HG03342 (cell line): ENCODE results near the gene PASD1.

ENCODE experiments used
- ATAC-seq: cut with Tn5 transposase; IDR thresholded peaks from one replicate; pipeline ENCODE4 v1.9.1; 2021; ENCODE audit warnings: mild to moderate bottlenecking, moderate library complexity; ENCODE audit not compliant: unreplicated experiment

Gene PASD1

DNA sequence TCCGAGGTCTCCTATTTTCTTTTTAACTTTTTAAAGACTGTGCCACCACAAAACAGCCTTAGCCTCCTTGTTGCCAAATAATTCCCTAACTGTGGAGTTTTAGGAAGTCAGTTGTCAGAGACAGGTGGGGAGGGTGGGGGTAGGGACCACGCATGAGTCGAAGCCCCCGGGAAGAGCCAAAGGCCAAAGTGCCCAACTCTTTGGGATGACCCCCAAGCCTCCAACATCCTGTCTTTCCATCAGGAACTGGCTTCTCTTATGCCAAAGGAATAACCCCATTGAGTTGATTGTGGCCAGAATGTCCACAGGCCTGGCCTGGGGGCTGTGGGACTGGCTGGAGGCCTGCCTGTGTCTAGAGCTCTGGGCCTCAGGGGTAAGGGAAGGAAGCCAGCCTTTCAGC, 137.6 kb downstream of the PASD1 start:
- no peak for ATAC-seq

- no peak for ATAC-seq
These were observed 138.1 kb downstream of the PASD1 start for GRCh38 chrX:151701531-151701930.

GRCh38 chrX:151702026-151702714, 138.7 kb downstream of the PASD1 start:
- ATAC-seq: no peak

GRCh38 chrX:151702741-151703340, 139.4 kb downstream of the PASD1 start:
- no peak for ATAC-seq

DNA sequence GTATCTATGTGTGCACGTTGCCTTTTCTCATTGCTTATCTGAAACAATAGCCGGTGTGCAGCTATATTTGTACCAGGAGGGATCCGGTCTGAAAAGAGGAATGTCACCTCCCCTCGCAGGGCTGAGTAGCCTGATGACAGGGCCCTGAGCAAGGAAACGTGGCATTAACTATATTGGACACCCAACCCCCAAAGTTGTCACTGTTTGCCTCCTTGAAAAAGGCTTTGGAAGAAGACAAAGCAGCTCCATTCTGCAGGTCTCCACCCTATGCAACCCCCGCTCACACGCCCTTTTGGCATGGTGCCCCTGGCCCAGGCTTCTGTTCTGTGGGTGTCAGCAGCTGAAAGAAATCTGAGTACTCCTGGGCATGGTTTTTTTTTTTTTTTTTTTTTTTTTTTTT, 140.0 kb downstream of the PASD1 start:
- no peak for ATAC-seq

DNA sequence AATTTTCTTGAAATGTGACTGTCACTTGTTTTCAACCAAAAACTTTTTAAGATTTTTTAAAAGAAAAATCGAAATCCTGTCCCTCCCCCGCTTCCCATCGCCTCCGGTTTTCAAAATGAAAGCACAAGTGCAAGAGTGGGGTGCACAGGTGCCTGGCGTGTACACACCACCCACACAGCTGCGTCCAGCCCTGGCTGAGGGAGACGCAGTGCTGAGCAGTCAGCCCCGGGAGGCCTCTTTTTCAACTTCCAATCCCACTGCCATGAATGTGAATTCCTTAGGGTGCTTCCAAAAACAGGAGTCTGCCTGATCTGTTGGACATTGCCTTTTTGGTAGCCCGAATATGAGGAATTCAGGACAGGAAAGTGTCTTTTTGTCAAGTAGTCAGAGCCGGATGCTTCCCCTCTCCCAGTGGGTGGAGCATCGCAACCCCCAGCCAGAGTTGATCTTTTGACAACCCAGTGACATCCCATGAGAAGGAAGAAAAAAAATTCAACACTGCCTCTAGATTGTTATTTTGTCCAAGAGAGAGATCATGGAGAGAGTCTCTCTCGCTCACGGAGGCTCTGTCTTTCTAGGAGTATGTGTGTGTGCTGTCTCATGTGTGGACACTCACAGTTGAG, 140.7 kb downstream of the PASD1 start:
- no peak for ATAC-seq

DNA sequence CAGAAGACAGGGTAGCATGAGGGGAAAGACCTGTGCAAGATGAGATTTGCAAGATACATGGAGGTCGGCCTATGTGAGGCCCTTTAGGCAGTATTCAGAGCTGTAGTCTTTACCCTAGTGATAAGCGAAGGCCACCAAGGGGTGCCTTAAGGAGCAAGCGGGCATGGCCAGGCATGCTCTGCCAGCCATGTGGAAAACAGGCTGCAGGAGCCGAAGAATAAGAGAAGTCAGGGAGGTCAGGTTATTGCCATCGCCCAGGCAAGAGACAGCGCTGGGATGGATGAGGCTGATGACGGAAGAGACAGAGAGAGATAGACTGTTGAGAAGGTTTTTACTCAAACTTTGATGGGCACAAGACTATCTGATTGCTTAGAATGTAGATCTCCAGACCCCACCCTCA, 145.3 kb downstream of the PASD1 start:
- ATAC-seq: no peak

GRCh38 chrX:151710457-151710856, 147.0 kb downstream of the PASD1 start:
- ATAC-seq: no peak

DNA sequence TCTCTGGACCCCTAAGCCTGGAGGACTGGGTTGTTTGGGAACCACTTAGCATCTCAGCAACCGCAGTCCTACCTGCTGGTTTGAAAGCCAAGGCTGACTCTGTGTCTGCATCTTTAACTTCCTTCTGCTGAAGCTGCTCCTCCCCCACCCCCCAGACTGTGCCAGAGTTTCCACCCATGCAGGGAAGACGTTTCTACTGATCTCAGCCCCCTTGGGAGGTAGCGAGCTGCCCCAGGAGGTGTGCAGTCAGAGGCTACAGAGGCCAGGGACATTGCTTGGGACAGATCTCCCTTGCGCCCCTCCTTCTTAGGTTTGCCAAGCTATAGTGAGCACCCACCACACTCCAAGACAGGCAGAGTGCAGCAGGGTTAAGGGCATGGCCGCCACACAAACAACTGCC, 147.7 kb downstream of the PASD1 start:
- no peak for ATAC-seq

DNA sequence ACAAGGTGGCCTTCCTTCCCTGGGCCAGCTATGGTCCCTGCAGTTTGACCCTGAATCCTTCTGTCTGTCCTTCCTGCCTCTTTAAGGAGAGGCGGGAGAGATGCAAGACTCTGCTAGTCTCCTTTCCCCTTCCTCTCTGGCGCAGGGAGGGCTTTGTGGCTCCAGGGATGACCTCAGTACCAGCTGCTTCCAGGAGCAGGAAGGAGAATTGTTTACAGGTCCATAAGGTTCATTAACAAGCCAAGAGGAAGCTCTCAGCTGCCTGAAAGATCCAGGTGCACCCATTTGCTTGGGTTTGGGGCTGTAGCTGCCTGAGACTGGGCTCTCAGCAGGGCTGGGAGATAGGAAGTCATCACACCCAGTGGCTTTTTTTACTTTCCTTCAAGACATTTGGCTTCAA, 148.3 kb downstream of the PASD1 start:
- ATAC-seq: no peak

DNA sequence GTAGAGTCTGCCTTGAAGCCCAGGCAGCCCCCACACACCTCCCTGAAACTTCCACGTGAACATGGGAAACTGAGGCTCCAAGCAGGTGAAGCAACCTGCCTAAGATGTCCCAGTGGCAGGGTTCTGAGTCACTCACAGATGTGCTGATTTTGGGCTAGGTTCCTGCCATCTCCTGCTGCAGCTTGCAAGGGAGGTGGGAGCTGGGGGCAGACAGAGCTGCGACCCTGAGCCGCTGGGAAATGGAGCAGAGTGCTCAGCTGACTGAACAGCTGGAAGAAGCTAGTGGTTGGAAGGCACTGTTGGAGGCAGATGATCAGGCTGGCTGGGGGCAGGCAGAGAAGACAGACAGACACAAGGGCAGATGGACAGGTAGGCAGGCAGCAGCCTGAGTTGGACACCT, 148.8 kb downstream of the PASD1 start:
- ATAC-seq: no peak

GRCh38 chrX:151713849-151714248, 150.4 kb downstream of the PASD1 start:
- ATAC-seq: peak; percentile 66

- ATAC-seq: no peak
These were observed 150.9 kb downstream of the PASD1 start for GRCh38 chrX:151714362-151714761.

DNA sequence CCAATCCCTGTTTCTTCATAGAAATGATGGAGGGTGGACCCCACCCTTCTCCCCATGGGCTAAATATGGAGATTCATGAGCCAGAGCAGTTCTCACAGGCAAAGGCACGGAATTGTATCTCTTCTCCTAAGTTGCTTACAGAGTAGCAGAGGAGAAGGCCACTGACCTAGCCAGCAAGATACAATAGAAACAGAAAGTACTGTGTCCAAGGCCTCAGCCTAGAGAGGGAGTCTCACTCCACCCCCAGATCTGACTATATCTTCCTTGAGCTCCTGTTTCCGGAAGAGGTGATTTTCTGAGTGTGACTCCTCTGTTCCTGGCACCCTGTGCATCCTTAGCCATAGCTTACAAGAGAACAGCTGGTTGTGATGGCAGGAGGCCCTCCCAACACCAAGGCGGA, 152.3 kb downstream of the PASD1 start, which contains the start of gene FATE1:
TSS of gene FATE1 (plus strand) at position 284 of the 400 bp plus-strand sequence. CDS start at position 369, 85 bp downstream.
- no peak for ATAC-seq

DNA sequence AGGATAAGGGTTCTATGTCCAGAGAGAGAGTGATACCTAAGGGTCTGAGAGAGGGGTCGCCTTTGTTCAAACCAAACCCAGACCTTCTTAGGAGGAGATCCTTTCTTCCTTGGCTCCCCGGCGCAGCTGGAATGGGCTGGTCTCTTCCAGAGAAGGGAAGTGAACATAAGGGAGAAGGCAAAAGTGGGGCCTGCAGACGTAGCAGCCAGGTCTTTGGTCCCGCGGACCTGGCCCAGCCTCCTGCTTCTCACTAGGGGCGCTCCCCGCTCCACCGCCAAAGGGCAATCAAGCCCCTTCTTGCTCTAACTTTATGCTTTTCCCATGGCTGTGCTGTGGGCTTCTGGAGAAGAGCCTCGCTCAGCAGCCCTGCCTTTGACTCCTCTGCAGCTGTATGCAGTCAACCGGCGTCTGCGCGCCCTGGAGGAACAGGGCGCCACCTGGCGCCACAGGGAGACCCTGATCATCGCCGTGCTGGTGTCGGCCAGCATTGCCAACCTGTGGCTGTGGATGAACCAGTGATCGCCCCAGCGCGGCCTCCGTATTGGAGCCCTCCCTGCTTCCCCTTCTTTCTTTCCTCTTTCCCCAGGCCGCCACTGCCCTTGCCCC, 158.9 kb downstream of the PASD1 start:
- ATAC-seq: no peak

DNA sequence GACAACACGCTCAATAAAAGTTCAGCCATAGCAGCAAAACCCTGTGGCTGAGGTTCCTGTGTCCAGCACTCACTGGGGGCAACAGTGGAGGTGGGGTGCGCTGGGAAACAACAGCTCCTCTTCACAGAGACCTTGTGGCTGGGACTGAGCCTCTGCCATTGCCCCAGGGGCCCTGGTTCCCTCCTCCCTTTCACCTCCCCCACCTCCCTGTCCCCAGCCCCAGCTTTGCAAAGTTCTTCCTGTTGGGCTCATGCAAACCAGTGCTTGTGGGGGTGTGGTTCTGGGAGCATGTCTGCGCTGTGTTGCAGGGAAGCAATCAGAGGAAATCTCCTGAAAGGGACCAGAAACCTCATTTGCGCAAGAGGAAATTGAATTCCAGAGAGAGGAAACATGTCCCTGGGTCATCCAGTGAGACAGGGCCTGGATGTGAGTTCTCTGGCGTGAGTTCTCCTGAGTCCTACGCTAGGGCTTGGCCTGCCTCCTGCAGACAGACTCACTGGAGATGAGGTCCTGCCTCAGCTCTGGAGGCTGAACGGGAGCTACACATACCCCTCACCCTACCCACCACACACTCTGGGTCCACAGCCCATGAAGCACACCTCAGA, 159.8 kb downstream of the PASD1 start:
- ATAC-seq: no peak

- no peak for ATAC-seq
These were observed 161.3 kb downstream of the PASD1 start for GRCh38 chrX:151724563-151725337.

DNA sequence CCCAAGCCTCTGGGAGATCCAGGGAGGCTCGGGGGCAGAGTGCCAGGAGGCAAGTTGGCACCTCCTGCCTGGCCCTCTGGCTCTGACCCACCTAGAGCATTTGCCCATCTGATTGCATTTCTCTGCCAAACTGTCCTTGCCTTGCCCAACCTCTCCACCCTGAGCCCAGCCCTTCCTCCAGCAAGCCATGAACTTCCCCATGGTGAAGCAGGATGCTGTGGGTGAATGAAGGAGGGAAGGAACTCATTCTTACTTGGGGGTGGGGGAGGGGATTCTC, 161.8 kb downstream of the PASD1 start:
- ATAC-seq: no peak
